IMR-90 (cell line): ENCODE data around the gene UPK1A. TPM values are rescaled to one million over a fixed set of nuclear protein-coding genes. Genes with fewer than 3 reads are reported as not detected.

Source experiments
- ATAC-seq: fragments of 200-7000 bp; cut with Tn5 transposase; 2 replicates; pipeline ENCODE4 v1.9.1; 2020; ENCODE audit warnings: low read depth, mild to moderate bottlenecking, moderate library complexity
- BruUV-seq: library from RNA; stranded (reverse); fragments of 400-500 nt; replicated peaks from 2 replicates; lab custom pipeline; 2021; lab: Mats Ljungman, UMichigan
- CTCF ChIA-PET: fragments of 300-600 bp; formaldehyde crosslinking; extraction: SDS; loops from one replicate; lab custom pipeline; 2021; ENCODE audit warnings: antibody characterized with exemption; lab: Yijun Ruan, JAX
- POLR2A ChIA-PET: fragments of 300-600 bp; sonication (Branson Sonifier 250); formaldehyde crosslinking; loops from one replicate; lab custom pipeline; 2022; ENCODE audit warnings: antibody characterized with exemption; ENCODE audit not compliant: unreplicated experiment; lab: Charles Lee
- DNase-seq: peaks from one replicate; pipeline ENCODE4 v3.0.0; 2013
- H2AFZ ChIP-seq: replicated peaks from 2 replicates; pipeline ENCODE3; 2013; ENCODE audit warnings: low read length, mild to moderate bottlenecking; ENCODE audit not compliant: poor library complexity
- H2AK5ac ChIP-seq: 2 replicates; pipeline ENCODE4 v1.6.1; 2013; ENCODE audit warnings: low read depth, low read length, inconsistent platforms
- H2AK9ac ChIP-seq: replicated peaks from 2 replicates; pipeline ENCODE3; 2013; ENCODE audit warnings: mild to moderate bottlenecking, low read depth, low read length, moderate library complexity; ENCODE audit not compliant: poor library complexity
- H2BK120ac ChIP-seq: 2 replicates; pipeline ENCODE4 v1.6.1; 2013; ENCODE audit warnings: low read depth, low read length, inconsistent platforms
- H2BK15ac ChIP-seq: 3 replicates; pipeline ENCODE4 v1.6.1; 2013; ENCODE audit warnings: low read depth, low read length, inconsistent platforms
- H2BK20ac ChIP-seq: 2 replicates; pipeline ENCODE4 v1.6.1; 2013; ENCODE audit warnings: low read depth, mild to moderate bottlenecking, inconsistent platforms, low read length, moderate library complexity
- H2BK5ac ChIP-seq: 2 replicates; pipeline ENCODE4 v1.6.1; 2013; ENCODE audit warnings: mild to moderate bottlenecking, low read depth, low read length, inconsistent platforms; ENCODE audit not compliant: poor library complexity, severe bottlenecking
- H3K14ac ChIP-seq: replicated peaks from 2 replicates; pipeline ENCODE4 v1.6.1; 2013; ENCODE audit warnings: low read depth, low read length, inconsistent platforms
- H3K18ac ChIP-seq: 2 replicates; pipeline ENCODE4 v1.6.1; 2013; ENCODE audit warnings: low read depth, low read length, control low read depth
- H3K23ac ChIP-seq: 2 replicates; pipeline ENCODE4 v1.6.1; 2013; ENCODE audit warnings: low read depth, low read length, inconsistent platforms
- H3K27ac ChIP-seq: 2 replicates; pipeline ENCODE4 v1.5.1; 2013; ENCODE audit warnings: mild to moderate bottlenecking, control low read depth, low read length; ENCODE audit not compliant: insufficient read depth
- H3K27me3 ChIP-seq: 2 replicates; pipeline ENCODE4 v1.6.1; 2013; ENCODE audit warnings: low read length; ENCODE audit not compliant: control insufficient read depth, insufficient read depth
- H3K36me3 ChIP-seq: 2 replicates; pipeline ENCODE4 v1.6.1; 2013; ENCODE audit warnings: low read length, mixed read lengths; ENCODE audit not compliant: control insufficient read depth, insufficient read depth
- H3K4ac ChIP-seq: 2 replicates; pipeline ENCODE4 v1.6.1; 2013; ENCODE audit warnings: low read depth, low read length, inconsistent platforms
- H3K4me1 ChIP-seq: 2 replicates; pipeline ENCODE4 v1.6.1; 2013; ENCODE audit warnings: low read length, mixed read lengths; ENCODE audit not compliant: control insufficient read depth, insufficient read depth
- H3K4me2 ChIP-seq: 2 replicates; pipeline ENCODE4 v1.6.1; 2013; ENCODE audit warnings: low read depth, mild to moderate bottlenecking, control low read depth, low read length, moderate library complexity
- H3K4me3 ChIP-seq: 2 replicates; pipeline ENCODE4 v1.5.1; 2013; ENCODE audit warnings: low read depth, mild to moderate bottlenecking, control low read depth, low read length, moderate library complexity; ENCODE audit not compliant: insufficient read depth
- H3K56ac ChIP-seq: 2 replicates; pipeline ENCODE4 v1.6.1; 2013; ENCODE audit warnings: low read length, inconsistent platforms; ENCODE audit not compliant: insufficient read depth; ENCODE audit errors: extremely low read depth
- H3K79me1 ChIP-seq, 2 experiments: 2 replicates each; pipeline ENCODE4 v1.6.1; 2013; ENCODE audit warnings: low read length in 2 of 2, inconsistent platforms in 1 of 2, low read depth in 1 of 2
- H3K9ac ChIP-seq: 2 replicates; pipeline ENCODE4 v1.6.1; 2013; ENCODE audit warnings: low read depth, low read length, control low read depth
- H3K9me1 ChIP-seq: 2 replicates; pipeline ENCODE4 v1.6.1; 2013; ENCODE audit warnings: low read length, inconsistent platforms; ENCODE audit not compliant: insufficient read depth
- H3K9me3 ChIP-seq: 2 replicates; pipeline ENCODE4 v1.6.1; 2013; ENCODE audit warnings: low read length; ENCODE audit not compliant: control insufficient read depth, insufficient read depth
- H4K20me1 ChIP-seq: 2 replicates; pipeline ENCODE4 v1.6.1; 2013; ENCODE audit warnings: low read length, inconsistent platforms; ENCODE audit not compliant: insufficient read depth
- H4K5ac ChIP-seq: 2 replicates; pipeline ENCODE4 v1.6.1; 2013; ENCODE audit warnings: mild to moderate bottlenecking, low read depth, low read length, control low read depth
- H4K8ac ChIP-seq, 2 experiments: 2 replicates each; pipeline ENCODE4 v1.6.1; 2013; ENCODE audit warnings: low read depth in 2 of 2, low read length in 2 of 2, control low read depth in 1 of 2, inconsistent platforms in 1 of 2
- H4K91ac ChIP-seq: 2 replicates; pipeline ENCODE4 v1.6.1; 2013; ENCODE audit warnings: low read depth, low read length, inconsistent platforms; ENCODE audit not compliant: insufficient read depth
- CEBPB ChIP-seq: IDR thresholded peaks from 2 replicates; pipeline ENCODE4 v1.6.1; 2012; ENCODE audit warnings: low read depth, low read length, improper control_type of control experiment
- CHD1 ChIP-seq: IDR thresholded peaks from 2 replicates; pipeline ENCODE4 v1.6.1; 2012; ENCODE audit warnings: low read depth, low read length, improper control_type of control experiment
- ELK1 ChIP-seq: fragments of 150-350 bp; IDR thresholded peaks from 2 replicates; pipeline ENCODE4 v1.6.1; 2016; ENCODE audit warnings: low read depth, mild to moderate bottlenecking, low read length, moderate library complexity, borderline replicate concordance
- FOS ChIP-seq: fragments of 150-350 bp; IDR thresholded peaks from 2 replicates; pipeline ENCODE4 v1.6.1; 2016; ENCODE audit warnings: low read depth, low read length
- MAZ ChIP-seq: IDR thresholded peaks from 2 replicates; pipeline ENCODE4 v1.6.1; 2012; ENCODE audit warnings: low read depth, mild to moderate bottlenecking, low read length, improper control_type of control experiment, moderate library complexity, borderline replicate concordance
- MXI1 ChIP-seq: IDR thresholded peaks from 2 replicates; pipeline ENCODE4 v1.6.1; 2012; ENCODE audit warnings: low read depth, mild to moderate bottlenecking, low read length, moderate library complexity, borderline replicate concordance
- POLR2A ChIP-seq: IDR thresholded peaks from 2 replicates; pipeline ENCODE4 v1.6.1; 2012; ENCODE audit warnings: mild to moderate bottlenecking, low read depth, low read length
- RAD21 ChIP-seq: IDR thresholded peaks from 2 replicates; pipeline ENCODE4 v1.6.1; 2012; ENCODE audit warnings: low read length, improper control_type of control experiment
- RFX5 ChIP-seq: IDR thresholded peaks from 2 replicates; pipeline ENCODE4 v1.8.0; 2012; ENCODE audit warnings: low read depth, mild to moderate bottlenecking, low read length, moderate library complexity
- SMC3 ChIP-seq: fragments of 150-350 bp; IDR thresholded peaks from 2 replicates; pipeline ENCODE4 v1.6.1; 2016; ENCODE audit warnings: low read depth, mild to moderate bottlenecking, antibody characterized with exemption, low read length, moderate library complexity
- WGBS, 2 experiments: methylation state at CpG; one replicate each; pipeline versions ENCODE4 v1.1.5 to v1.1.7; 2013; ENCODE audit warnings: missing lambda C conversion rate in 2 of 2; ENCODE audit not compliant: insufficient read length in 1 of 2; ENCODE audit errors: extremely low coverage in 2 of 2; 5-methylcytosine and 5-hydroxymethylcytosine counted together
- dilution Hi-C: fragments of 300-500 bp; cut with HindIII; formaldehyde crosslinking; loops from one replicate; pipeline ENCODE4 v1.14.3; 2018; ENCODE audit warnings: low sequenced_read_pairs; ENCODE audit not compliant: unreplicated experiment
- in situ Hi-C: fragments of 300-500 bp; cut with MboI; formaldehyde crosslinking; loops from 3 replicates; pipeline ENCODE4 v1.14.3; 2019; ENCODE audit warnings: low sequenced_read_pairs, inconsistent platforms, mixed read lengths
- intact Hi-C: fragments of 100-400 bp; cut with micrococcal nuclease; formaldehyde crosslinking; loops from 2 replicates; pipeline ENCODE4 v1.10.0; 2022
- polyA plus RNA-seq, 3 experiments: library from polyadenylated mRNA; depleted of rRNA; stranded (reverse); fragments of >200 nt; gene quantifications; 2 replicates each; pipeline ENCODE4 v1.2.3, GENCODE V29; 2012; ENCODE audit warnings: low replicate concordance in 1 of 3
- total RNA-seq: library from RNA; depleted of rRNA; stranded (reverse); fragments of >200 nt; gene quantifications from 2 replicates; pipeline ENCODE4 v1.2.3, GENCODE V29; 2012

UPK1A gene
- total and polyA plus RNA-seq, 2 of the 4 experiments (the other 2 are of a cell fraction) = 0.21 TPM; not detected in 1

- TF ChIP-seq POLR2A (no peak), RFX5 (no peak), CEBPB (no peak)
Measured at GRCh38 chr19:35644206-35644986, 21.9 kb upstream of the UPK1A start (continued).

GRCh38 chr19:35644987-35645679, 21.2 kb upstream of the UPK1A start:
- Histone ChIP-seq H3K23ac (peak overlapping the region; percentile 72; the same call in 1 of the 2 replicates), H3K9me1 (peaks cover 23% of the 10 kb centered on the region), H4K5ac (peak overlapping the region; percentile 31), H3K79me1 (peaks cover 0 to 24% of the 10 kb centered on the region in 2 experiments; a peak in 2 of 4 replicates), H3K14ac (peak overlapping the region; percentile 24; the same call in 1 of the 2 replicates), H3K18ac (no peak overlapping the region), H4K8ac (peak overlapping the region; percentile 74 to 92; a peak in 3 of 4 replicates), H3K27me3 (no peaks in the 10 kb centered on the region), H3K9me3 (no peaks in the 10 kb centered on the region), H3K27ac (peak overlapping the region; percentile 38; the same call in 1 of the 2 replicates), H2BK20ac (peak overlapping the region; percentile 9; the same call in 1 of the 2 replicates), H2BK15ac (peak overlapping the region; percentile 44; the same call in 1 of the 3 replicates), H3K4me3 (peak overlapping the region; percentile 67), H2AK9ac (peak overlapping the region; percentile 92), H3K36me3 (no peaks in the 10 kb centered on the region), H4K20me1 (peaks cover 9% of the 10 kb centered on the region), H3K4ac (peak overlapping the region; percentile 45), H3K4me1 (peaks cover 11% of the 10 kb centered on the region), H2AFZ (peak overlapping the region; percentile 98), H3K9ac (peak overlapping the region; percentile 39; the same call in 1 of the 2 replicates), H2BK120ac (peak overlapping the region; percentile 64), H4K91ac (peak overlapping the region; percentile 24; the same call in 1 of the 2 replicates), H3K56ac (no peak overlapping the region), H2BK5ac (peak overlapping the region; percentile 37), H2AK5ac (peak overlapping the region; percentile 83), H3K4me2 (peak overlapping the region; percentile 83)
- intact Hi-C loops (loop anchor here (2.0 kb wide), 1 partner anchor 72 kb away; no protein-coding TSS in a partner anchor), in situ Hi-C loops (no loop called here), dilution Hi-C loops (no loop called here)
- DNase-seq (peak; percentile 16), ATAC-seq (peak; percentile 39)
- 18% methylated on average over 5 of the region's 20 CpGs; no CpG with 5 or more reads in 1 of the 2 experiments for WGBS, 2 experiments
- no TSS peak for BruUV-seq
- TF ChIP-seq FOS = no peak
- no peak for TF ChIP-seq CHD1
- no peak for TF ChIP-seq RAD21
- TF ChIP-seq MXI1 = no peak; the same call in 1 of the 2 replicates
- no peak for TF ChIP-seq ELK1
- no peak for TF ChIP-seq SMC3
- TF ChIP-seq CEBPB = no peak
- 0 out of 2 replicates have a peak, but pooled peaks have one; percentile 14 for TF ChIP-seq MAZ
- CTCF ChIA-PET = no interaction called here
- POLR2A ChIA-PET = interaction anchor here (0.6 kb wide), 1 partner anchor 32 kb away, joined by 3 read pairs; the partner anchor contains the start of gene HAUS5
